Stomach (tissue), 9 donors: ENCODE results near the gene APH1B. TPM values are rescaled to one million over a fixed set of nuclear protein-coding genes. Genes with fewer than 3 reads are reported as not detected.

Source experiments
- DNase-seq, 2 donors: peaks; one replicate each; pipeline versions ENCODE4 v3.0.0 to v3.0.0-alpha.2; 2013 to 2019
- H3K27ac ChIP-seq, 5 donors: fragments of 200-600 bp in 4 of 5; sonication (generic) in 4 of 5; one replicate each; pipeline ENCODE4 v1.5.1; 2013 to 2019; ENCODE audit warnings: mild to moderate bottlenecking in 1 of 5, moderate library complexity in 1 of 5
- H3K27me3 ChIP-seq, 3 donors: fragments of 200-600 bp; sonication (generic); one replicate each; pipeline ENCODE4 v1.5.1; 2017 to 2019; ENCODE audit warnings: mixed run types in 1 of 3
- H3K36me3 ChIP-seq, 4 donors: fragments of 200-600 bp; sonication (generic); 1 replicate in 3 of 4; 2 replicates in 1 of 4; pipeline ENCODE4 v1.5.1; 2016 to 2019
- H3K4me1 ChIP-seq, 4 donors: fragments of 200-600 bp; sonication (generic); one replicate each; pipeline ENCODE4 v1.5.1; 2016 to 2019
- H3K4me3 ChIP-seq, 4 donors: fragments of 200-600 bp; sonication (generic) in 3 of 4; one replicate each; pipeline ENCODE4 v1.5.1; 2016 to 2019; ENCODE audit warnings: mild to moderate bottlenecking in 1 of 4
- H3K9me3 ChIP-seq, 4 donors: fragments of 200-600 bp; sonication (generic); one replicate each; pipeline ENCODE4 v1.5.1; 2016 to 2019
- EP300 ChIP-seq: sonication (generic); formaldehyde crosslinking; IDR thresholded peaks from one replicate; pipeline ENCODE4 v1.6.1; 2017; ENCODE audit warnings: antibody characterized with exemption
- POLR2A ChIP-seq, 4 donors: fragments of 450-650 bp; IDR thresholded peaks; one replicate each; pipeline ENCODE4 v1.6.1; 2016; ENCODE audit warnings: antibody characterized with exemption in 4 of 4, control low read depth in 2 of 4, mild to moderate bottlenecking in 1 of 4, moderate library complexity in 1 of 4
- POLR2AphosphoS5 ChIP-seq, 3 donors: sonication (generic); formaldehyde crosslinking; IDR thresholded peaks; one replicate each; pipeline ENCODE4 v1.6.1; 2016; ENCODE audit warnings: antibody characterized with exemption in 3 of 3
- WGBS, 5 donors: extraction: QIAGEN DNeasy Blood & Tissue Kit in 3 of 5; methylation state at CpG; one replicate each; pipeline versions ENCODE4 v1.1.5 to v1.1.7; 2013 to 2018; 5-methylcytosine and 5-hydroxymethylcytosine counted together
- intact Hi-C: fragments of 100-400 bp; cut with DNase I; formaldehyde crosslinking; loops from one replicate; pipeline ENCODE4 v1.15.1; 2023; ENCODE audit warnings: low total_unique reads
- polyA plus RNA-seq, 3 donors: library from polyadenylated mRNA; stranded (reverse); fragments of 200-250 nt; gene quantifications; one replicate each; pipeline ENCODE4 v1.2.3, GENCODE V29; 2013
- total RNA-seq, 5 donors: library from RNA; depleted of rRNA; stranded (reverse); fragments of >200 nt; gene quantifications; one replicate each; pipeline versions ENCODE4 v1.1.0 to v1.2.3, GENCODE V29; 2014 to 2016
- TF ChIP-seq, protein P1 (sequence below), 7 experiments: fragments of 450-650 bp in 4 of 7; fragments of 200-600 bp in 3 of 7; sonication (generic) in 3 of 7; IDR thresholded peaks; one replicate each; pipeline ENCODE4 v1.5.1; 2016 to 2019; ENCODE audit warnings: antibody characterized with exemption in 7 of 7, control low read depth in 2 of 7, mild to moderate bottlenecking in 1 of 7
- donor health status: healthy with polysubstance abuse.
- donor health status: Bipolar disorder and iron deficiency.
- donor health status: healthy.

The APH1B gene
- total and polyA plus RNA-seq, 8 donors = 0.45 to 23.5 (median 3.3) TPM

DNA sequence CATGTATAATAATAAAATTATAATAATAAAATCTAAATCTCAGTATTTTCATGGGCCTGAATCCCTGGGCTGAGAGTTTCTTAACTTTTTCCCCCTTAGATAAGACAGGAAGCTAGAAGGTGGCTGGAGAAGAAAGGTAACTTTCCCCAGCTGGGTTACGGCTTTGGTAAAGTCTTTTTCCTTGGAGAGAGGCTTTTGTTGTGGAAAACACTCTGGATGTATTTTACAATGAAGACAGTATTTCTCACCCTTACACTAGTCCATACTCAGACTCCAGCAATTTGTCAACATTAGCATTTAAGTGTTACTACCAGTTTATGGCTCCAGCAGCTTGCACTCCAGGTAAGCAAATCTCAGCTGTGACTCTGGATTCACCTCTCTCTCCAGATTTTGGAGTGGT is 34.9 kb downstream of the APH1B start:
- Histone ChIP-seq H3K27me3 (no peaks in the 10 kb centered on the region), H3K4me3 (no peak overlapping the region), H3K36me3 (peaks cover 0 to under 1% (median 0%) of the 10 kb centered on the region in 4 donors), H3K9me3 (no peaks in the 10 kb centered on the region), H3K27ac (no peak overlapping the region), H3K4me1 (no peaks in the 10 kb centered on the region)
- intact Hi-C loops = no loop called here
- DNase-seq = no peak
- WGBS, 5 donors = 79 to 96% (median 93%) methylated on average over 1 of the region's 1 CpG
- TF ChIP-seq, protein P1, sequence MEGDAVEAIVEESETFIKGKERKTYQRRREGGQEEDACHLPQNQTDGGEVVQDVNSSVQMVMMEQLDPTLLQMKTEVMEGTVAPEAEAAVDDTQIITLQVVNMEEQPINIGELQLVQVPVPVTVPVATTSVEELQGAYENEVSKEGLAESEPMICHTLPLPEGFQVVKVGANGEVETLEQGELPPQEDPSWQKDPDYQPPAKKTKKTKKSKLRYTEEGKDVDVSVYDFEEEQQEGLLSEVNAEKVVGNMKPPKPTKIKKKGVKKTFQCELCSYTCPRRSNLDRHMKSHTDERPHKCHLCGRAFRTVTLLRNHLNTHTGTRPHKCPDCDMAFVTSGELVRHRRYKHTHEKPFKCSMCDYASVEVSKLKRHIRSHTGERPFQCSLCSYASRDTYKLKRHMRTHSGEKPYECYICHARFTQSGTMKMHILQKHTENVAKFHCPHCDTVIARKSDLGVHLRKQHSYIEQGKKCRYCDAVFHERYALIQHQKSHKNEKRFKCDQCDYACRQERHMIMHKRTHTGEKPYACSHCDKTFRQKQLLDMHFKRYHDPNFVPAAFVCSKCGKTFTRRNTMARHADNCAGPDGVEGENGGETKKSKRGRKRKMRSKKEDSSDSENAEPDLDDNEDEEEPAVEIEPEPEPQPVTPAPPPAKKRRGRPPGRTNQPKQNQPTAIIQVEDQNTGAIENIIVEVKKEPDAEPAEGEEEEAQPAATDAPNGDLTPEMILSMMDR (IDR thresholded peaks at IDR 0.05) = no peak
- TF ChIP-seq EP300 = no peak
- TF ChIP-seq POLR2A (IDR thresholded peaks at IDR 0.05) = no peak
- TF ChIP-seq POLR2AphosphoS5 (IDR thresholded peaks at IDR 0.05) = no peak

DNA sequence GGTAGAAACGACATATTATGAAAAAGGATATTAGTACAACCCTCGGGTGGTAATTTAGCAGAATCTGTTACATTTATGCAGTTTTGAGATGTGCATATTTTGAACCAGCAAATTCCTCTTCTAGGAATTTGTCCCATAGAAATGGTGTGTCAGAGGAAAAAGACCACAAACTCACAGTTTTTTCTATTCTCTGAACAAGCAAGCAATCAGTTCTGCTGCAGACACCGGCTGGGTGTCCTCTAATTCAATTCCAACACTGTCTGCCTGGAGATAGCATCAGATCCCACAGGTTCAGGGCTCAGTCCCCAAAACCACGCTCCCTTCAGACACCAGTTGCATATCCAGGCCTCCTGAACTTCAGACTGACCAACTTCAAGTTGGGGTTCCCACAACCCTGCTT is 36.4 kb downstream of the APH1B start:
- TF ChIP-seq POLR2A (IDR thresholded peaks at IDR 0.05) = no peak
- TF ChIP-seq, protein P1 (IDR thresholded peaks at IDR 0.05) = no peak
- TF ChIP-seq POLR2AphosphoS5 (IDR thresholded peaks at IDR 0.05) = no peak
- no peak for TF ChIP-seq EP300
- no peak overlapping the region for H3K27ac ChIP-seq
- intact Hi-C loops = no loop called here
- H3K9me3 ChIP-seq = no peaks in the 10 kb centered on the region
- 88 to 92% (median 91%) methylated on average over 3 to 4 of the region's 4 CpGs for WGBS, 5 donors
- H3K27me3 ChIP-seq = no peaks in the 10 kb centered on the region
- no peak for DNase-seq
- no peaks in the 10 kb centered on the region for H3K36me3 ChIP-seq
- H3K4me3 ChIP-seq = no peak overlapping the region
- no peaks in the 10 kb centered on the region for H3K4me1 ChIP-seq

GRCh38 chr15:63314409-63314808 is 37.0 kb downstream of the APH1B start:
- no peak overlapping the region for H3K27ac ChIP-seq
- H3K36me3 ChIP-seq = no peaks in the 10 kb centered on the region
- TF ChIP-seq POLR2A (IDR thresholded peaks at IDR 0.05) (no peak), EP300 (no peak), POLR2AphosphoS5 (IDR thresholded peaks at IDR 0.05) (no peak)
- TF ChIP-seq, protein P1 (IDR thresholded peaks at IDR 0.05) = no peak
- H3K4me1 ChIP-seq = no peaks in the 10 kb centered on the region
- H3K27me3 ChIP-seq = no peaks in the 10 kb centered on the region
- intact Hi-C loops = no loop called here
- WGBS, 5 donors = 48 to 65% (median 54%) methylated on average over 2 of the region's 2 CpGs
- no peak for DNase-seq
- no peak overlapping the region for H3K4me3 ChIP-seq
- H3K9me3 ChIP-seq = no peaks in the 10 kb centered on the region

- H3K27ac ChIP-seq = no peak overlapping the region
- 87 to 97% (median 96%) methylated on average over 4 of the region's 4 CpGs for WGBS, 5 donors
Observed at GRCh38 chr15:63318344-63318743, 40.9 kb downstream of the APH1B start.

More at GRCh38 chr15:63318344-63318743, 40.9 kb downstream of the APH1B start:
- Histone ChIP-seq H3K36me3 (no peaks in the 10 kb centered on the region), H3K9me3 (no peaks in the 10 kb centered on the region), H3K27me3 (no peaks in the 10 kb centered on the region), H3K4me1 (no peaks in the 10 kb centered on the region), H3K4me3 (no peak overlapping the region)
- intact Hi-C loops = no loop called here
- no peak for DNase-seq
- TF ChIP-seq EP300 (no peak), POLR2A (IDR thresholded peaks at IDR 0.05) (no peak), POLR2AphosphoS5 (IDR thresholded peaks at IDR 0.05) (no peak)
- TF ChIP-seq, protein P1 (IDR thresholded peaks at IDR 0.05) = no peak
